Osteoblast (primary cell): ENCODE results near the gene ITGB5. TPM values are rescaled to one million over a fixed set of nuclear protein-coding genes. Genes with fewer than 3 reads are reported as not detected.

Experiments used
- DNase-seq: peaks from one replicate; pipeline ENCODE4 v3.0.0; 2011; ENCODE audit warnings: low spot score, mixed read lengths; ENCODE audit not compliant: insufficient read length; ENCODE audit errors: missing footprints
- H2AFZ ChIP-seq: 2 replicates; pipeline ENCODE4 v1.6.0; 2011; ENCODE audit warnings: mild to moderate bottlenecking, low read length
- H3K27ac ChIP-seq: 2 replicates; pipeline ENCODE4 v1.5.1; 2011; ENCODE audit warnings: mild to moderate bottlenecking, low read depth, low read length, moderate library complexity
- H3K27me3 ChIP-seq: 2 replicates; pipeline ENCODE4 v1.6.0; 2012; ENCODE audit warnings: mild to moderate bottlenecking, control low read depth, inconsistent platforms, low read length, moderate library complexity; ENCODE audit not compliant: insufficient read depth
- H3K36me3 ChIP-seq: 2 replicates; pipeline ENCODE4 v1.5.1; 2011; ENCODE audit warnings: mild to moderate bottlenecking, low read length, control low read depth, moderate library complexity; ENCODE audit not compliant: insufficient read depth
- H3K4me1 ChIP-seq: 2 replicates; pipeline ENCODE4 v1.5.1; 2011; ENCODE audit warnings: mild to moderate bottlenecking, low read length, control low read depth, moderate library complexity; ENCODE audit not compliant: insufficient read depth
- H3K4me2 ChIP-seq: 2 replicates; pipeline ENCODE4 v1.6.0; 2011; ENCODE audit warnings: mild to moderate bottlenecking, low read length; ENCODE audit not compliant: insufficient read depth
- H3K4me3 ChIP-seq: fragments of 200-600 bp; sonication (generic); 3 replicates; pipeline ENCODE4 v1.5.1; 2012; ENCODE audit warnings: mild to moderate bottlenecking, low read length, inconsistent platforms; ENCODE audit not compliant: insufficient read depth
- H3K79me2 ChIP-seq: 2 replicates; pipeline ENCODE4 v1.6.0; 2012; ENCODE audit warnings: mild to moderate bottlenecking, low read length, control low read depth, inconsistent platforms; ENCODE audit not compliant: insufficient read depth
- H3K9me3 ChIP-seq: 2 replicates; pipeline ENCODE4 v1.5.1; 2011; ENCODE audit warnings: low read depth, low read length, control low read depth
- H4K20me1 ChIP-seq: 2 replicates; pipeline ENCODE4 v1.6.0; 2012; ENCODE audit warnings: mild to moderate bottlenecking, low read length, control low read depth; ENCODE audit not compliant: insufficient read depth
- total RNA-seq: library from RNA; depleted of rRNA; stranded (reverse); fragments of >200 nt; gene quantifications from 2 replicates; pipeline ENCODE4 v1.2.3, GENCODE V29; 2012
- TF ChIP-seq, protein P1 (sequence below): IDR thresholded peaks from 2 replicates; pipeline ENCODE4 v1.5.1; 2011; ENCODE audit warnings: mild to moderate bottlenecking, low read depth, low read length, moderate library complexity; ENCODE audit errors: extremely low read depth

Gene ITGB5
- total RNA-seq, 1 donor: 433 TPM

DNA sequence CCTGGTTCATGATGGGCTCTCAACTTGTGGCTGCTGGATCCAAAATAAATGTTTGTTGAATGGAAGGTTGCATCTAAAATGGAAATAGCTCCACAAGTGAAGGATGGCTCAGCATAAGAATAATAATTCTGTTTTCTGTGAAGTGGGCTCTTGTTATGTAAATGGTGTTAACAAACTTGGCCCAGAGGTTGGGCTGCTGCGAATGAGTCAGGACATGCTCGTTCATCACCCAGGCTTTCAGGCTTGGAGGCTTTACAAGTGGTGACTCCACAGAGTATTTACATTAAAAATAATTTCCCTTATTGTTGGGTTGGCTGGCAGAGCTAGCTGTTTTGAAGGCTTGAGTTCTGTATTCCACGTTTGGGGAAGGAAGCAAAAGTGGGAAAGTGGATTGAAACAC lies 60.5 kb downstream of the ITGB5 start:
- TF ChIP-seq, protein P1, sequence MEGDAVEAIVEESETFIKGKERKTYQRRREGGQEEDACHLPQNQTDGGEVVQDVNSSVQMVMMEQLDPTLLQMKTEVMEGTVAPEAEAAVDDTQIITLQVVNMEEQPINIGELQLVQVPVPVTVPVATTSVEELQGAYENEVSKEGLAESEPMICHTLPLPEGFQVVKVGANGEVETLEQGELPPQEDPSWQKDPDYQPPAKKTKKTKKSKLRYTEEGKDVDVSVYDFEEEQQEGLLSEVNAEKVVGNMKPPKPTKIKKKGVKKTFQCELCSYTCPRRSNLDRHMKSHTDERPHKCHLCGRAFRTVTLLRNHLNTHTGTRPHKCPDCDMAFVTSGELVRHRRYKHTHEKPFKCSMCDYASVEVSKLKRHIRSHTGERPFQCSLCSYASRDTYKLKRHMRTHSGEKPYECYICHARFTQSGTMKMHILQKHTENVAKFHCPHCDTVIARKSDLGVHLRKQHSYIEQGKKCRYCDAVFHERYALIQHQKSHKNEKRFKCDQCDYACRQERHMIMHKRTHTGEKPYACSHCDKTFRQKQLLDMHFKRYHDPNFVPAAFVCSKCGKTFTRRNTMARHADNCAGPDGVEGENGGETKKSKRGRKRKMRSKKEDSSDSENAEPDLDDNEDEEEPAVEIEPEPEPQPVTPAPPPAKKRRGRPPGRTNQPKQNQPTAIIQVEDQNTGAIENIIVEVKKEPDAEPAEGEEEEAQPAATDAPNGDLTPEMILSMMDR: no peak
- Histone ChIP-seq H3K79me2 (peaks cover 60% of the 10 kb centered on the region), H3K27ac (peak overlapping the region; percentile 85), H2AFZ (no peak overlapping the region), H3K27me3 (no peaks in the 10 kb centered on the region), H3K4me3 (no peak overlapping the region), H3K4me1 (peaks cover 27% of the 10 kb centered on the region), H3K4me2 (peak overlapping the region; percentile 34), H3K36me3 (peaks cover 23% of the 10 kb centered on the region), H4K20me1 (no peaks in the 10 kb centered on the region), H3K9me3 (no peaks in the 10 kb centered on the region)
- no peak for DNase-seq

DNA sequence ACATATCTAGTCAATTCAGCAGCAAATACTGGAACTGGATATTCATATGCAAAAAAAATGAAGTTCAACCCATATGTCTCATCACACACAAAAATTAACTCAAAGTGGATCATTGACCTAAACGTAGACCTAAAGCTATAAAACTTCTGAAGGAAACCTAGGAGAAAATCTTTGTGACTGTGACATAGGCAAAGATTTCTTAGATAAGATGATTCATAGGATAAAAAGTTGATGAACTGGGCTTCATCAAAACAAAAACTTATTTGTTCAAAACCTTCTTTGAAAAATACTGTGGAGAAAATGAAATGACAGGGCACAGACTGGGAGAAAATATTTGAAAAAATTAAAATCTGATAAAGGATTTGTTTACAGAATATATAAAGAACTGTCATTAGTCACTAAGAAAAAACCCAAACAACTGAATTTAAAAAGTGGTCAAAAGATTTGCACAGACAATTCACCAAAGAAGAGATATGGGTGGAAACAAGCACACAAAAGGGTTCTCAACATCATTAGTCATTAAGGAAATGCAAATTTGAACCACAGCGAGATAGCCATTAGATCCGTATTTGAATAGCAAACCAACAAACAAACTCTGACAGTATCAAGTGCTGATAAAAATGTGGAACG lies 62.8 kb downstream of the ITGB5 start:
- Histone ChIP-seq H3K27me3 (no peaks in the 10 kb centered on the region), H3K9me3 (no peaks in the 10 kb centered on the region), H3K36me3 (peaks cover 38% of the 10 kb centered on the region), H2AFZ (no peak overlapping the region), H3K4me3 (no peak overlapping the region), H3K4me1 (peaks cover 20% of the 10 kb centered on the region), H3K79me2 (peaks cover 56% of the 10 kb centered on the region), H4K20me1 (no peaks in the 10 kb centered on the region), H3K27ac (peak overlapping the region; percentile 37), H3K4me2 (no peak overlapping the region)
- TF ChIP-seq, protein P1: no peak
- no peak for DNase-seq

DNA sequence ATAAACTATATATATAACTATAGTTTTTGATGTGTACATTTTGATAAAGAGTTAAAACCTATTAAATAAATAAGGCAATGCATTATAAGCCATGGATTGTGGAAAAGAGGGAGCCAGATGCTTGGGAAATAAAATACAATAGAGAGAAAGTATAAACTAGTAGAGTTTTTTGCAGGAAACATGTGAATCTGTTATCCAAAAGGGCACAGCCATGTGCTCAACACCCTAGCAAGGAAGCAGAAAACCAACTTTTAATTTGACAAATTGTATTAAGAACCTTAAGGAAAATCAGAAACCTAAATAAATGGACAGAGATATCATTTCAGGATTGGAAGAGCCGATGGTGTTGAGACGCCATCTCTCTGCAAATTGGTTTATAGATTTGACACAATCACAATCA lies 63.5 kb downstream of the ITGB5 start:
- peaks cover 23% of the 10 kb centered on the region for H3K4me1 ChIP-seq
- H3K36me3 ChIP-seq: peaks cover 42% of the 10 kb centered on the region
- DNase-seq: no peak

DNA sequence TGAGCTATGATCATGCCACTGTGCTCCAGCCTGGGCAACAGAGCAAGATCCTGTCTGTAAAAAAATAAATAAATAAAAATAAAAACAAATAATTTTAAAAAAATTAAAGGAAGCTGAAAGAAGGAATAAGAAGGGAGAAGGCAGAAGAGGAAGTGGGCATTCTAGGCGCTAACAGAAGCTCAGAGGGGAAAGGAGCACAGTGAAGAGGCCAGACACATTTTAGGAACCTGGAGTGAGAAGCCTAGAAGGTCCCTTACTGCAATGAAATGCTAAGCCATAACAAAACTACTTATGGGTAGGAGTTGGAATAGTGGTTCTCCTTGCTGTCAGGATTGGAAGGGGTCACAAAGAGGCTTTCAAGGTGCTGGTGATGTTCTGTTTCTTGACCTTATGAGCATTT lies 64.0 kb downstream of the ITGB5 start:
- DNase-seq: no peak
- H3K4me1 ChIP-seq: peaks cover 25% of the 10 kb centered on the region

More for the DNA sequence above, 63.5 kb downstream of the ITGB5 start:
- Histone ChIP-seq H2AFZ (no peak overlapping the region), H3K4me2 (no peak overlapping the region), H3K9me3 (no peaks in the 10 kb centered on the region), H3K27ac (no peak overlapping the region), H3K79me2 (peaks cover 51% of the 10 kb centered on the region), H3K27me3 (no peaks in the 10 kb centered on the region), H3K4me3 (no peak overlapping the region), H4K20me1 (no peaks in the 10 kb centered on the region)
- TF ChIP-seq, protein P1: no peak

More for the DNA sequence above, 64.0 kb downstream of the ITGB5 start:
- Histone ChIP-seq H4K20me1 (no peaks in the 10 kb centered on the region), H3K4me3 (no peak overlapping the region), H3K79me2 (peaks cover 47% of the 10 kb centered on the region), H3K4me2 (no peak overlapping the region), H3K27me3 (no peaks in the 10 kb centered on the region), H3K9me3 (no peaks in the 10 kb centered on the region), H3K36me3 (peaks cover 44% of the 10 kb centered on the region), H2AFZ (no peak overlapping the region), H3K27ac (no peak overlapping the region)
- TF ChIP-seq, protein P1: no peak
